Activated naive CD4-positive, alpha-beta T cell (primary cell): ENCODE results near the gene ARHGEF10L.
"Not testable (repeated sequence)": the region's sequence is repeated elsewhere in the genome, so short reads cannot be mapped to it uniquely, and the experiment has no call there.

Experiments used
- DNase-seq, 4 experiments: peaks; one replicate each; lab custom pipeline; 2025; lab: John Stamatoyannopoulos, UW

The ARHGEF10L gene

GRCh38 chr1:17610085-17610484, 70.6 kb downstream of the ARHGEF10L start:
- DNase-seq, result no peak

GRCh38 chr1:17610713-17611112, 71.2 kb downstream of the ARHGEF10L start:
- no peak for DNase-seq

- DNase-seq, result no peak
These were observed 72.5 kb downstream of the ARHGEF10L start for GRCh38 chr1:17611991-17612390.

- DNase-seq, result no peak
These were observed 73.3 kb downstream of the ARHGEF10L start for GRCh38 chr1:17612831-17613230.

- DNase-seq, result no peak
These were observed 75.1 kb downstream of the ARHGEF10L start for GRCh38 chr1:17614586-17614985.

GRCh38 chr1:17615157-17615556, 75.7 kb downstream of the ARHGEF10L start:
- DNase-seq, result no peak

- no peak for DNase-seq
These were observed 76.5 kb downstream of the ARHGEF10L start for GRCh38 chr1:17615959-17616358.

GRCh38 chr1:17616731-17617279, 77.3 kb downstream of the ARHGEF10L start:
- DNase-seq, result no peak

- DNase-seq, result no peak
These were observed 78.5 kb downstream of the ARHGEF10L start for GRCh38 chr1:17617787-17618557.

GRCh38 chr1:17618558-17619247, 79.2 kb downstream of the ARHGEF10L start:
- DNase-seq, result no peak

- DNase-seq, result no peak
These were observed 81.0 kb downstream of the ARHGEF10L start for GRCh38 chr1:17620448-17620847.

GRCh38 chr1:17621691-17622090, 82.2 kb downstream of the ARHGEF10L start:
- DNase-seq, result no peak

GRCh38 chr1:17622823-17623222, 83.3 kb downstream of the ARHGEF10L start:
- no peak for DNase-seq

- no peak for DNase-seq
These were observed 85.2 kb downstream of the ARHGEF10L start for GRCh38 chr1:17624611-17625233.

GRCh38 chr1:17627239-17628052, 87.9 kb downstream of the ARHGEF10L start:
- no peak for DNase-seq

- DNase-seq, result not testable (repeated sequence)
These were observed 89.5 kb downstream of the ARHGEF10L start for GRCh38 chr1:17629046-17629445.

- no peak for DNase-seq
These were observed 90.0 kb downstream of the ARHGEF10L start for GRCh38 chr1:17629460-17629859.

GRCh38 chr1:17630048-17630830, 90.7 kb downstream of the ARHGEF10L start:
- DNase-seq, result no peak

- DNase-seq, result no peak
These were observed 91.5 kb downstream of the ARHGEF10L start for GRCh38 chr1:17630986-17631385.

GRCh38 chr1:17631410-17631809, 91.9 kb downstream of the ARHGEF10L start:
- no peak for DNase-seq

- no peak for DNase-seq
These were observed 92.6 kb downstream of the ARHGEF10L start for GRCh38 chr1:17632106-17632505.
